Liver (tissue), 9 donors: Measurements from ENCODE around the gene STAG3. TPM values are rescaled to one million over a fixed set of nuclear protein-coding genes. Genes with fewer than 3 reads are reported as not detected.
A peak's percentile ranks its signal among the peaks of the same experiment; 100 is the strongest.
"Not testable (repeated sequence)": the region's sequence is repeated elsewhere in the genome, so short reads cannot be mapped to it uniquely, and the experiment has no call there.

ENCODE experiments used
- DNase-seq: peaks from one replicate; pipeline ENCODE4 v3.0.0-alpha.2; 2017; ENCODE audit warnings: low spot score
- H3K27ac ChIP-seq, 2 donors: one replicate each; pipeline ENCODE4 v1.7.0; 2013; ENCODE audit warnings: inconsistent platforms in 2 of 2, low read length in 2 of 2, control low read depth in 1 of 2, low read depth in 1 of 2, mild to moderate bottlenecking in 1 of 2
- H3K27me3 ChIP-seq, 4 donors: one replicate each; pipeline versions ENCODE4 v1.6.1 to v1.7.0; 2013; ENCODE audit warnings: low read length in 3 of 4, inconsistent platforms in 1 of 4, mild to moderate bottlenecking in 1 of 4, moderate library complexity in 1 of 4; ENCODE audit not compliant: control insufficient read depth in 4 of 4, insufficient read depth in 4 of 4
- H3K36me3 ChIP-seq, 4 donors: one replicate each; pipeline versions ENCODE4 v1.6.1 to v1.7.0; 2013; ENCODE audit warnings: low read length in 3 of 4, mild to moderate bottlenecking in 3 of 4, low read depth in 1 of 4, moderate library complexity in 1 of 4; ENCODE audit not compliant: control insufficient read depth in 4 of 4, insufficient read depth in 3 of 4
- H3K4me1 ChIP-seq, 4 donors: one replicate each; pipeline versions ENCODE4 v1.6.1 to v1.7.0; 2013; ENCODE audit warnings: low read length in 3 of 4, mild to moderate bottlenecking in 3 of 4, moderate library complexity in 1 of 4; ENCODE audit not compliant: control insufficient read depth in 4 of 4, insufficient read depth in 4 of 4
- H3K4me3 ChIP-seq, 3 donors: one replicate each; pipeline versions ENCODE4 v1.6.1 to v1.7.0; 2013; ENCODE audit warnings: low read length in 3 of 3, control low read depth in 1 of 3, low read depth in 1 of 3, mild to moderate bottlenecking in 1 of 3
- H3K9ac ChIP-seq, 2 donors: one replicate each; pipeline ENCODE4 v1.7.0; 2013; ENCODE audit warnings: low read length in 2 of 2, mild to moderate bottlenecking in 2 of 2, moderate library complexity in 2 of 2, control low read depth in 1 of 2, low read depth in 1 of 2
- H3K9me3 ChIP-seq, 4 donors: one replicate each; pipeline versions ENCODE4 v1.6.1 to v1.7.0; 2013; ENCODE audit warnings: low read length in 3 of 4; ENCODE audit not compliant: control insufficient read depth in 4 of 4
- ATF3 ChIP-seq: IDR thresholded peaks from 2 replicates; pipeline ENCODE4 v1.6.1; 2016; ENCODE audit warnings: antibody characterized with exemption
- CTCF ChIP-seq: fragments of 150-350 bp; IDR thresholded peaks from 2 replicates; pipeline ENCODE4 v1.5.1; 2017; ENCODE audit warnings: improper control_type of control experiment, low read depth, low read length; ENCODE audit not compliant: missing input control
- FOXA1 ChIP-seq: IDR thresholded peaks from 2 replicates; pipeline ENCODE4 v1.6.1; 2016; ENCODE audit warnings: antibody characterized with exemption
- FOXA2 ChIP-seq: IDR thresholded peaks from 2 replicates; pipeline ENCODE4 v1.6.1; 2016; ENCODE audit warnings: antibody characterized with exemption
- HNF4G ChIP-seq: IDR thresholded peaks from 2 replicates; pipeline ENCODE4 v1.6.1; 2016; ENCODE audit warnings: antibody characterized with exemption
- JUND ChIP-seq, 2 donors: IDR thresholded peaks; 2 replicates each; pipeline ENCODE4 v1.6.1; 2016; ENCODE audit warnings: antibody characterized with exemption in 2 of 2
- MAX ChIP-seq: IDR thresholded peaks from 2 replicates; pipeline ENCODE4 v1.6.1; 2016; ENCODE audit warnings: antibody characterized with exemption
- RAD21 ChIP-seq, 2 donors: IDR thresholded peaks; 2 replicates each; pipeline ENCODE4 v1.6.1; 2016; ENCODE audit warnings: antibody characterized with exemption in 2 of 2, mild to moderate bottlenecking in 2 of 2
- REST ChIP-seq: IDR thresholded peaks from 2 replicates; pipeline ENCODE4 v1.6.1; 2016; ENCODE audit warnings: antibody characterized with exemption, mild to moderate bottlenecking
- RXRA ChIP-seq, 2 donors: IDR thresholded peaks; 2 replicates each; pipeline ENCODE4 v1.6.1; 2017 to 2018; ENCODE audit warnings: antibody characterized with exemption in 2 of 2, mild to moderate bottlenecking in 1 of 2
- ZBTB33 ChIP-seq: IDR thresholded peaks from 2 replicates; pipeline ENCODE4 v1.6.1; 2016; ENCODE audit warnings: antibody characterized with exemption
- WGBS: extraction: QIAGEN DNeasy Blood & Tissue Kit; methylation state at CpG from one replicate; pipeline ENCODE4 v1.1.7; 2013; 5-methylcytosine and 5-hydroxymethylcytosine counted together
- polyA plus RNA-seq, 2 donors: library from polyadenylated mRNA; stranded (reverse) in 1 of 2; unstranded in 1 of 2; fragments of 200-250 nt in 1 of 2; fragments of >200 nt in 1 of 2; fragmentation: Nextera tagmentation in 1 of 2; extraction: Ambion mirVana in 1 of 2; gene quantifications; one replicate each; pipeline versions ENCODE4 v1.2.1 to v1.2.3, GENCODE V29; 2013 to 2015
- total RNA-seq, 2 donors: library from RNA; depleted of rRNA; stranded (reverse); fragments of >200 nt; gene quantifications; one replicate each; pipeline ENCODE4 v1.2.3, GENCODE V29; 2014
- donor health status: healthy.
- donor health status: healthy.
- donor health status: healthy.
- donor health status: healthy.
- donor health status: healthy.

Gene STAG3
- total and polyA plus RNA-seq, 4 donors, result 0.28 to 7.0 (median 3.2) TPM

GRCh38 chr7:100212631-100213286 is 35.0 kb downstream of the STAG3 start (continued):
- peak; percentile 28 for TF ChIP-seq ZBTB33
- TF ChIP-seq FOXA2, result no peak

- H3K36me3 ChIP-seq, result no peaks in the 10 kb centered on the region
- WGBS, result 63% methylated on average over 6 of the region's 6 CpGs
- peaks cover 9 to 41% (median 30%) of the 10 kb centered on the region in 4 donors for H3K4me1 ChIP-seq
- H3K27ac ChIP-seq, result peak overlapping the region in 1 of 2 donors; percentile 11
- DNase-seq, result no peak
- H3K4me3 ChIP-seq, result no peak overlapping the region
- H3K9me3 ChIP-seq, result no peaks in the 10 kb centered on the region
- no peaks in the 10 kb centered on the region for H3K27me3 ChIP-seq
- TF ChIP-seq HNF4G (no peak), RXRA (IDR thresholded peaks at IDR 0.05) (no peak), REST (no peak), CTCF (no peak), MAX (no peak), RAD21 (IDR thresholded peaks at IDR 0.05) (no peak), JUND (IDR thresholded peaks at IDR 0.05) (no peak), ZBTB33 (no peak), ATF3 (no peak), FOXA1 (no peak), FOXA2 (no peak)
- H3K9ac ChIP-seq, result no peak overlapping the region
Observed at GRCh38 chr7:100213672-100214071, 36.0 kb downstream of the STAG3 start.

GRCh38 chr7:100214356-100214755 is 36.6 kb downstream of the STAG3 start:
- H3K27me3 ChIP-seq, H3K36me3 ChIP-seq, H3K9me3 ChIP-seq, H3K4me3 ChIP-seq, H3K9ac ChIP-seq, DNase-seq, H3K27ac ChIP-seq: not testable (repeated sequence)
- 81% methylated on average over 5 of the region's 5 CpGs for WGBS
- peaks cover 9 to 34% (median 26%) of the 10 kb centered on the region in 4 donors for H3K4me1 ChIP-seq
